ENCODE results near the gene SLC66A2. TPM values are rescaled to one million over a fixed set of nuclear protein-coding genes. Genes with fewer than 3 reads are reported as not detected.

Gene SLC66A2
- total RNA-seq, 2 experiments from 2014 or later: 26.0 to 26.8 TPM

DNA sequence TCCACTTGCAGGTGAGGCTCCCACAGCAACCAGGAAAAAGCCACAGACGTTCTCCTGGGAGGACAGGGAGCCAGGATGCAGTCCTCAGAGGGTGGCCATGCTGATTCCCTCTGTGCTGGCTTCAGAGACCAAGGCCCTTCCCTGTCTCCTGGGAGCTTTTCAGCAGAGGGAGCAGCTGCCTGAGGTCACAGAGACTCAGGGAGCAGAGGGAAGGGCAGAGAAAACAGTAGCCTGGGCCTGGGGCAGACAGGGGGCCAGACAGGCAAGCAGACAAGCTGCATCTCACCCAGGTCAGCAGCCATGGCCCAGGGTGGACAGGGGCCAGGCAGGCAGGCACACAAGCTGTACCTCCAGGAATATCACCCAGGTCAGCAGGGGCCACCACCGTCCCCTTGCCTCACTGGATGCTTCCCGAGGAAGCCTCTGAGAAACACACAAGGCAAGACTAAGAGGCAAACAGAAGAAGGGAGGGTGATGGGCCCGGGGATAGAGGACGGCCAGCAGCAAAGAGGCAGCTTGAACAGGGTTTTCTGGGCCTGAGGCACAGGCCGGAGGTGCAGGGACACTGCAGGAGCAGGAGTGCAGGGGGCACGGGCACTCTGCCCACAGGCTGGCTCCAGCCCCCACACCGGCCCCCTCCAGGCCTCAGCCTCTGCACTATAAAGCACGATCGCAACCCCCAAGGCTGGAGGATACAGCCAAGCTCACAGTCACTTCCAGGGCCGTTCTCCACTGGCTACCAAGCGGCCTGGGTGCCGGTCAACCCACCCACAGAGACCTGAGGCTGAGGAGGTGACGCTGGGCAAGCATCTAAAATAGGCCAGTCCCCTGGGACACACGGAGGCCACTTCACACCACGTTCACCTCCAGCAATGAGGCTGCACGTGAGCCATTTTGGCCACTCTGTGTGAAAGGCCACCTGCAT lies 6.1 kb downstream of the SLC66A2 start:
- Mint-ChIP-seq H3K4me1 (ENCODE audit: low read depth) (peaks cover 44% of the 10 kb centered on the region), H3K27ac (no peak overlapping the region), H3K4me3 (no peak overlapping the region), H3K9me3 (no peaks in the 10 kb centered on the region), H3K27me3 (ENCODE audit: low read depth) (no peaks in the 10 kb centered on the region), H3K36me3 (ENCODE audit: low read depth) (peaks cover 22% of the 10 kb centered on the region)
- DNase-seq: no peak
- intact Hi-C loops (cut with micrococcal nuclease): no loop called here
- CTCF ChIA-PET: interaction anchor here (0.6 to 1.0 kb wide), 2 partner anchors 40 to 416 kb away, joined by 3 read pairs; no protein-coding TSS in a partner anchor

DNA sequence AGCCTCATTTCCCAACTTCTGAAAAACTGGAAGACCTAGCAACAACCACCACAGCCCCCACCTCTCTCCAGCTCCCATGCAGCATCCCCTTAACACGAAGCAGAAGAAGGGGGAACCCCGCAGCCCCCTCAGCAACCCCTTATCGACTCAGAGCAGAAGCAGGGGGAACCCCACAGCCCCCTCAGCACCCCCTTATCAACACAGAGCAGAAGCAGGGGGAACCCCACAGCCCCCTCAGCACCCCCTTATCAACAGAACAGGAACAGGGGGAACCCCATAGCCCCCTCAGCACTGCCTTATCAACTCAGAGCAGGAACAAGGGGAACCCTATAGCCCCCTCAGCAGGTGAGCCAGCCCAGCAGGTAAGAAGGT lies 6.7 kb downstream of the SLC66A2 start:
- Mint-ChIP-seq H3K4me1 (ENCODE audit: low read depth) (peaks cover 38% of the 10 kb centered on the region), H3K27me3 (ENCODE audit: low read depth) (no peaks in the 10 kb centered on the region), H3K4me3 (no peak overlapping the region), H3K36me3 (ENCODE audit: low read depth) (peaks cover 28% of the 10 kb centered on the region), H3K27ac (no peak overlapping the region), H3K9me3 (no peaks in the 10 kb centered on the region)
- intact Hi-C loops (cut with micrococcal nuclease): no loop called here
- DNase-seq: no peak
- CTCF ChIA-PET: interaction anchor here (1.0 kb wide), 2 partner anchors 41 to 80 kb away, joined by 3 read pairs; no protein-coding TSS in a partner anchor

DNA sequence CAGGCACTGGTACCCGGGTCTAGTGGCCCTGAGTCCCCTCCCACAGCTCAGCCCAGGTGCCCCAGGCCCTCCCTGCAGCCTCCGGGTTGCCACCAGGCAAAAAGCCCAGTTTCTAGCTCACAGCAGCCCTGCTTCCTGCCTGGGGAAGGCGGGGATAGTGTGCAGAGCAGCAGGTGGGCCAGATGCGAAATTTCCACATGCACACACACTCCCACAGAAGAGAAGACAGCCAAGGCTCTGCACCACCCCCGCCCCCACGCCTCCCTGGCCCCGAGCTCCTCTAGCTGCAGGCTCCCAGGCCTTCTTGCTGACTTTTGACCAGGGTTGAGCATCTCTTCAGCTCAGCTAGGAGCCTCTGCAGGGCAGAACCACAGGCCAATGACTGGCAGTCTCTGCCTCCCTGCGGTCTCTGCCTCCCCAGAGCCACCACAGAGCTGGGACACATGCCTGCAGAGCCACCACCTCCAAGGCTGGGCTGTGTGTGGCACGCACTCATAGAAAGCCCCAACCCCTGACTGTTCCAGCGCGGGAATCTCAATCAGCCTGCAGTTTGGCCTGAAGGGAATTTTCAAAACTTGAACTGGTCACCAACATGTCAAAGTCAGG lies 7.2 kb downstream of the SLC66A2 start:
- Mint-ChIP-seq H3K36me3 (ENCODE audit: low read depth) (peaks cover 30% of the 10 kb centered on the region), H3K4me1 (ENCODE audit: low read depth) (peaks cover 33% of the 10 kb centered on the region), H3K9me3 (no peaks in the 10 kb centered on the region), H3K27me3 (ENCODE audit: low read depth) (no peaks in the 10 kb centered on the region), H3K4me3 (no peak overlapping the region), H3K27ac (peak overlapping the region; percentile 30)
- CTCF ChIA-PET: interaction anchor here (1.0 kb wide), 1 partner anchor 80 kb away, joined by 3 read pairs; no protein-coding TSS in a partner anchor
- peak; percentile 40 for DNase-seq
- intact Hi-C loops (cut with micrococcal nuclease): no loop called here

DNA sequence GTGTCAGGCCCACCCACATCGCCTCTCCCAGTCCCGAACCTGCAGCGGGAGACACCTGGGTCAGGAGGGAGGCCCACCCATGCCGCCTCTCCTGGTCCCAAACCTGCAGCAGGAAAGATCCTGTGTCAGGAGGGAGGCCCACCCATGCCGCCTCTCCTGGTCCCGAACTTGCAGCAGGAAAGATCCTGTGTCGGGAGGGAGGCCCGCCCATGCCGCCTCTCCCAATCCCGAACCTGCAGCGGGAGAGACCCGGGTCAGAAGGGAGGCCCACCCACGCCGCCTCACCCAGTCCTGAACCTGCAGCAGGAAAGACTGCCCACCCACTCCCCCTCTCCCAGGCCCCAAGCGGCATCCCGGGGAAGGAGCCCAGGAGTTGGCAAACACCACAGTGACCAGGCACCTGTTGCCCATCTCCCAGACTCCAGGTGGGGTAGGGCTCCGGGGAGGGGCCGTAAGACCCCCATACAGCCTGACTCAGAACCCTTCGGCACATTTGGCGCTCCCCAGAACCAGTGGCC lies 7.8 kb downstream of the SLC66A2 start:
- CTCF ChIA-PET: interaction anchor here (0.5 to 1.0 kb wide), 2 partner anchors 81 to 296 kb away, joined by 3 to 4 read pairs; no protein-coding TSS in a partner anchor
- DNase-seq: no peak
- Mint-ChIP-seq H3K9me3 (no peaks in the 10 kb centered on the region), H3K27me3 (ENCODE audit: low read depth) (no peaks in the 10 kb centered on the region), H3K4me1 (ENCODE audit: low read depth) (peaks cover 28% of the 10 kb centered on the region), H3K4me3 (no peak overlapping the region), H3K27ac (no peak overlapping the region), H3K36me3 (ENCODE audit: low read depth) (peaks cover 32% of the 10 kb centered on the region)
- intact Hi-C loops (cut with micrococcal nuclease): no loop called here

DNA sequence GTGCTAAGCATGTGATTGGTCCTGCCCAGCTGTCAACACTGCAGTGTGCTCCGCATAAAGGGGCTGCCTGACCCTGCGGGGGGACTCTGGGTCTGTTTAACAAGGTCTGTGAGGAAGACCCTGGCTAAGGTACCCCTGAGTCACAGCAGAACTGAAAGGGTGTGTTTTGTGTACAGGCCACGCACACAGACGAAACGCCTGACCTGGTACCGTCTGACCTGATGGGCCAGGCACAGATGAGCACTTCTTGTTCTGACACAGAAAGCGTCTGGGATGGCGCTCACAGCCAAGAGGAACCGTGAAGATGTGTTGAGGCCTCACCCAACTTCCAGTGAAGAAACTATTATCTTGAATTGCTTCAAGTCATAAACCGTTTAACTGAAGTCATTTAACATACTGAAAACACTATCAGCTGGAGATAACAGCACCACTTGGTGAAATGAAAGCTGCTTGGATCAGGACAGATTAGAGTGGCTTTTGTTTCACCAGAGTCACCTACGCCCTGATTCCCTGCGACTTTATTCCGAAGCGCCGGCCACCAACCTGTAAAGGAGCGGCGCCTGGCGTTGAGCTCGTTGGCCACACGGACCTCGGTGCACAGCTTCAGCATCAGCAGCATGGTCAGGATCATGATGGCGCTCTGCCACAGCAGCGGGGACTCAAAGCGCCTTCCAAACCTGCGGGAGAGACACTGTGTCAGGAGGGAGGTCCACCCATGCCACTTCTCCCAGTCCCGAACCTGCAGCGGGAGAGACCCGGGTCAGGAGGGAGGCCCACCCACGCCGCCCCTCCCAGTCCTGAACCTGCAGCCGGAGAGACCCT lies 8.5 kb downstream of the SLC66A2 start:
- intact Hi-C loops (cut with micrococcal nuclease): no loop called here
- Mint-ChIP-seq H3K4me3 (no peak overlapping the region), H3K27me3 (ENCODE audit: low read depth) (no peaks in the 10 kb centered on the region), H3K4me1 (ENCODE audit: low read depth) (peaks cover 26% of the 10 kb centered on the region), H3K36me3 (ENCODE audit: low read depth) (peaks cover 37% of the 10 kb centered on the region), H3K9me3 (peaks cover 4% of the 10 kb centered on the region), H3K27ac (no peak overlapping the region)
- DNase-seq: no peak
- CTCF ChIA-PET: interaction anchor here (0.5 kb wide), 1 partner anchor 296 kb away, joined by 4 read pairs; no protein-coding TSS in a partner anchor

DNA sequence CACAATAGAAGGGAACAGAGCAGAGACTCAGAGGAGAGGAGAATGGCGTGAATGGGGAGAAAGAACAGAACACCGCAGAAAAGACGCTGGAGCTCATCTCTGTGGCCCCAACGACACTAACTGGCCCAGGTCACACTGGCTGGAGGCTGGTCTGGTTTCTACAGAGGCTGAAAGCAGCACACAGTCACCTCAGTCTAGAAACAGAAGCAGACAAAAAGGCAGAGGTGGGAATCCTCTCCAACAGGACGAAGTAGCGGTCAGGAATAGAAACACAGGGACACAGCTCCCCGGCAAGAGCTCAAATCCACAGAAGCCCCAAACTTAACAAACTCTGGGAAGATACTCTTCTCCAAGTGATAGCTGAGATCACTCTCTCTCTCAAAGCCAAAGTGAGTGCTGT lies 9.2 kb downstream of the SLC66A2 start:
- Mint-ChIP-seq H3K9me3 (peaks cover 9% of the 10 kb centered on the region), H3K4me1 (ENCODE audit: low read depth) (peaks cover 23% of the 10 kb centered on the region), H3K4me3 (no peak overlapping the region), H3K27ac (peak overlapping the region; percentile 63), H3K27me3 (ENCODE audit: low read depth) (no peaks in the 10 kb centered on the region), H3K36me3 (ENCODE audit: low read depth) (peaks cover 45% of the 10 kb centered on the region)
- DNase-seq: no peak
- CTCF ChIA-PET: no interaction called here
- intact Hi-C loops (cut with micrococcal nuclease): no loop called here

DNA sequence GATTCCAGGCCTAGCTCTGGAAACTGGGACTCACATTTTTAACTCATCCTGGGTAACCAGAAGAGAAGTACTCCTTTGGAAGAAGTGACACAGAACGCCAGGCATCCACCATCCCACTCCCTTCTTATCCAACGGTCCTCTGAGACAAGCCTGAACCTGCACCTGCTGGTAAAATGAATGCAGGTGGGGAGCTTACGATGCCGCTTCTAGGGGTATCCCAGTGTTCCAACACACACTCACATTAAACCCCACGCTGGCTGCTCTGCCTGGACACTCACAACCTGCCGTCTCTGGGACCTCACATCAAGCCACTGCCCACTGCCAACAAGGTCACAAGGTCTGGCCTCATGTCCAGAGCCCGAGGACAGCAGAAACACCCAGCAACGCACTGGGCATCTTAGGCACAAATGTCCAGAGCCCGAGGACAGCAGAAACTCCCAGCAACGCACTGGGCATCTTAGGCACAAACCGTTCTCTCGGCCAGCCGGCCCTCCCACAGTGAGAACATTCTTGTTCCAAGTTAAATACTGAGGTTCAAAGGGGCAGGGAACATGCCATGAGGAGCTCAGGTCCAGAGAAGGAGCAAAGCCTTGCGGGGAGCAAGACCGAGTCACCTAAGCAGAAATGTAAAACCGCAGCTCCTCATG lies 9.9 kb downstream of the SLC66A2 start:
- H3K27ac Mint-ChIP-seq: peak overlapping the region; percentile 63
- H3K36me3 Mint-ChIP-seq (ENCODE audit: low read depth): peaks cover 51% of the 10 kb centered on the region
- intact Hi-C loops (cut with micrococcal nuclease): no loop called here
- peaks cover 13% of the 10 kb centered on the region for H3K9me3 Mint-ChIP-seq
- CTCF ChIA-PET: no interaction called here
- no peak for DNase-seq
- no peaks in the 10 kb centered on the region for H3K27me3 Mint-ChIP-seq (ENCODE audit: low read depth)
- H3K4me1 Mint-ChIP-seq (ENCODE audit: low read depth): peaks cover 21% of the 10 kb centered on the region
- H3K4me3 Mint-ChIP-seq: no peak overlapping the region

DNA sequence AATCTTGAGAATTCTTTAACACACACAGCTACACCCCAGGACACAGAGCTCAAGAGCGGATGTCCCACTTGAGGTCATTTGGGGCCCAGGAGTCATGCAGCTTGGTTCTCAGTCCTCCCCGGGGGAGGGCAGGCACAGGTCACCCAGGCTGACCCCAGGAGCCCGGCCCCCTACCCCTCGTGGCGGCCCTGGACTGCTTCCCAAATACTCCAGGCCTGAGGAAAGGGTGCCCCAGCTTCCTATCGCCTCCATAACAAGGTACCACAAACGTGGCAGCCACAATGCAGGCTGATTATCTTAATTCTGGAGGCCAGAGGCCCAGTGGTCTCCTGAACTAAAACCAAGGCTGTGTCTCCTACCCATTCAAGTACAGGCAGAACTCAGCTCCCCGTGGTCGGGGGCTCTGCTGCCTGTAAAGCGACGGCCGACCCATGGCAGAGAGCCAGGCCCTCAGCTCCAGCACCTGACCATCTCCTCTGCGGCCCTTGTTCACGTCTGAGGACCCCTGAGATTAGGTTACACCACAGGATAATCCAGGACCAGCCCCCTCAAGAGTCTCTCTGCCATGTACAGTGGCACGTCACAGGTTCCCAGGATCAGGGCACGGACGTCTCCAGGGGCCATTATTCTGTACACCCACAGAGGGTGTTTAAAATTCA lies 10.5 kb downstream of the SLC66A2 start:
- H3K36me3 Mint-ChIP-seq (ENCODE audit: low read depth): peaks cover 58% of the 10 kb centered on the region
- intact Hi-C loops (cut with micrococcal nuclease): no loop called here
- peaks cover 17% of the 10 kb centered on the region for H3K4me1 Mint-ChIP-seq (ENCODE audit: low read depth)
- CTCF ChIA-PET: no interaction called here
- peaks cover 18% of the 10 kb centered on the region for H3K9me3 Mint-ChIP-seq
- H3K27ac Mint-ChIP-seq: no peak overlapping the region
- H3K27me3 Mint-ChIP-seq (ENCODE audit: low read depth): no peaks in the 10 kb centered on the region
- DNase-seq: no peak
- no peak overlapping the region for H3K4me3 Mint-ChIP-seq

DNA sequence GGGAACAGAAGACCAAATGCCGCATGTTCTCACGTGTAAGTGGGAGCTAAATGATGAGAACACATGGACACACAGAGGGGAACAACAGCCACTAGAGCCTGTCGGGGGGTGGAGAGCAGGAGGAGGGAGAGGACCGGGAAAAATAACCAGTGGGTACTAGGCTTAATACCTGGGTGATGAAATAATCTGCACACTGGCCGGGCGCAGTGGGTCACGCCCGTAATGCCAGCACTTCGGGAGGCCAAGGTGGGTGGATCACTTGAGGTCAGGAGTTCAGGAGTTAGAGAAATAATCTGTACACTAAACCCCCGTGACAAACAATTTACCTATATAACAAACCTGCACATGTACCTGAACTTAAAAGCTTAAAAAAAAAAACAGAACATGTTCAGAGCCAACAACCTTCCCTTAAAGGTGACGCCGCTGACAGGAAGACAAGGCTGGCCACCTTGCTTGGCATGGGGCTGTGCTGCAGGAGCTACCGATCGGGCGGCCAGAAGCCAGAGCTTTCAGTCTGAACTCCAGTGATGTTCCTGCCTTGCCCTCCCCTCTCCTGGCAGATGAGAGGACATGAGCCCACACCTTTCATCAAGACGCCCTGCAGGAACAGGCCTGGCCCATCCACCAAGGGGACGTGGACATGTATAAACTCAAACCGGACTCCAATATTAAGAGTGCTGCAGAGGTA lies 11.2 kb downstream of the SLC66A2 start:
- no peak for DNase-seq
- intact Hi-C loops (cut with micrococcal nuclease): no loop called here
- H3K4me3 Mint-ChIP-seq: no peak overlapping the region
- H3K27ac Mint-ChIP-seq: no peak overlapping the region
- no peaks in the 10 kb centered on the region for H3K27me3 Mint-ChIP-seq (ENCODE audit: low read depth)
- H3K36me3 Mint-ChIP-seq (ENCODE audit: low read depth): peaks cover 65% of the 10 kb centered on the region
- CTCF ChIA-PET: no interaction called here
- H3K9me3 Mint-ChIP-seq: peaks cover 23% of the 10 kb centered on the region
- peaks cover 13% of the 10 kb centered on the region for H3K4me1 Mint-ChIP-seq (ENCODE audit: low read depth)

DNA sequence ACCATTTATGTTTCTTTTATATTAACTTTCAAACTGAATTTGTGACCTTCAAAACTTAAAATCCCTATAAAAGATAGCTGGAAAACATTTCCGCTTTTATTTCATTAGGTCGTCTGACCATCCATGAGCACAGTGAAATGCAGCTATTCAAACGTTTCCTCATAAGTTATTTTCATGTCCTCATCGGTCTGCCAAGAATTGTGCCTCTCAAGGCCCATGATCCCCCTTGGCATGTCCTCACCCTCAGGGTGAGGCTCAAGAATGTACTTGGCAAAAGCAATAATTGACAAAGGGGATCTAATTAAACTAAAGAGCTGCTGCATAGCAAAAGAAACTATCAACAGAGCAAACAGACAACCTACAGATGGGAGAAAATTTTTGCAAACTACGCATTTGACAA lies 12.4 kb downstream of the SLC66A2 start:
- Mint-ChIP-seq H3K27me3 (ENCODE audit: low read depth) (no peaks in the 10 kb centered on the region), H3K36me3 (ENCODE audit: low read depth) (peaks cover 76% of the 10 kb centered on the region), H3K4me3 (no peak overlapping the region), H3K9me3 (peaks cover 30% of the 10 kb centered on the region), H3K4me1 (ENCODE audit: low read depth) (peaks cover 1% of the 10 kb centered on the region), H3K27ac (no peak overlapping the region)
- intact Hi-C loops (cut with micrococcal nuclease): no loop called here
- CTCF ChIA-PET: no interaction called here
- DNase-seq: no peak

DNA sequence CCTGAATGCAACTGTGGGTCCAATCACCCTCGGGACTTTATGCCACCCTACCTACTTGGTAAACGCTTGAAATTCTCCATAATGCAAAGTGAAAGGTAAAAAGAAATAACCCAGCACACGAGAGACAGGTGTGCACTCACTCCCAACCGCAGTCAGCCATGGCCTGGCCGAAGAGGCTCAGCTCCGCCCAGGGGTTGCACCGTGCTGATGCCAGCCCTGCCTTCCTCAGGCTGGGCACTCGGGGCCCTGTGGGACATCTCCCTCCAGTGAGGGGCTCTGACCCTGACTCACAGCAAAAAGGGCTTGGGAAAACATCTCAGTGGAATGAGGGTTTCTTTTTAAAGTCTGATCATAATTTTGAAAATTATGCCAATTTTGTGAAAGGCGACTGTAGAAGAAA lies 13.3 kb downstream of the SLC66A2 start:
- intact Hi-C loops (cut with micrococcal nuclease): no loop called here
- peaks cover 84% of the 10 kb centered on the region for H3K36me3 Mint-ChIP-seq (ENCODE audit: low read depth)
- DNase-seq: no peak
- peaks cover 36% of the 10 kb centered on the region for H3K9me3 Mint-ChIP-seq
- no peak overlapping the region for H3K4me3 Mint-ChIP-seq
- H3K4me1 Mint-ChIP-seq (ENCODE audit: low read depth): no peaks in the 10 kb centered on the region
- no peak overlapping the region for H3K27ac Mint-ChIP-seq
- CTCF ChIA-PET: interaction anchor here (0.5 kb wide), 1 partner anchor 188 kb away, joined by 5 read pairs; no protein-coding TSS in a partner anchor
- H3K27me3 Mint-ChIP-seq (ENCODE audit: low read depth): no peaks in the 10 kb centered on the region

Data from activated naive CD4-positive, alpha-beta T cell treated with anti-CD3 and anti-CD28 coated beads for 36 hours (primary cell).